Activated T-cell treated with anti-CD3 and anti-CD28 coated beads for 48 hours (primary cell): Measurements from ENCODE around the gene ELAVL3.
A peak's percentile ranks its signal among the peaks of the same experiment; 100 is the strongest.
"Not testable (repeated sequence)": the region's sequence is repeated elsewhere in the genome, so short reads cannot be mapped to it uniquely, and the experiment has no call there.

Source experiments
- DNase-seq: peaks from one replicate; pipeline ENCODE4 v3.0.0-alpha.2; 2020; ENCODE audit warnings: low read depth

Gene ELAVL3

DNA sequence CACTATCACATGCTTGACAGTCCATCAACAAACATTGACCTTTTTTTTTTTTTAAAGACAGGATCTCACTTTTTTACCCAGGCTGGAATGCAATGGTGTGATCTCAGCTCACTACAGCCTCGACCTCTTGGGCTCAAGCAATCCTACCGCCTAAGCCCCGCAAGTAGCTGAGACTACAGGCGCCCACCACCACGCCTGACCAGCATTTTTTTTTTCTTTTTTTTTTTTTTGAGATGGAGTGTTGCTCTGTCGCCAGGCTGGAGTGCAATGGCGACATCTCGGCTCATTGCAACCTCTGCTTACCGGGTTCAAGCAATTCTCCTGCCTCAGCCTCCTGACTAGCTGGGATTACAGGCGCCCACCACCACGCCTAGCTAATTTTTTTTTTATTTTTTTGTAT, 21.9 kb downstream of the ELAVL3 start:
- not testable (repeated sequence) for DNase-seq

DNA sequence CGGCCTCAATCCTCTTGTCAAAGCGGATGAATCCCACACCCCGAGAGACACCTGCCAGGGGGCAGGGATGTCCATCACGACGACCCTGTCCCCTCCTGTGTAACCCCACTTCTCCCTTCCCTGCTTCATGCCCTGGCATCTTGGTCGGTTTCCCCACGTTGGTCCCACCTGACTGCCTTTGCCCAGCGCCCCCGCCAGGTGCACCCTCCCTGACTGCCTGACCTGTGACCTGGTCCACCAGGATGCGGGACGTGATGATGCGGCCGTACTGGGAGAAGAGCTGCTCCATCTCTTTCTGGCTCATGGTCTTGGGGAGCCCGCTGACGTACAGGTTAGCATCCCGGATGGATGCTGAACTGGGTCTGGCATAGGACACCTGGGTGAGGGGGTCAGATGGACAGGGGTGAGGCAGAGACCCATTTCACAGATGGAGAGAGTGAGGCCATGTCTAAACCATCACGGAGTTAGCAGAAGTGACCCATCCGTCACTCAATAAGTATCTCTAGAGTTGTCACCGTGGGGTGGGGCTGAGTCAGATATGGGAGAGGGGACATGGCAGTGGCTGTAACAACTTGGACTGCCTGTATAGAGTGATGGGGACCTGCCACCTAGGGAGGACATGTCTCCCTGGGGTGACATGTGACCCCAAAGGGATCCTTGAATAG, 22.5 kb downstream of the ELAVL3 start:
- no peak for DNase-seq

DNA sequence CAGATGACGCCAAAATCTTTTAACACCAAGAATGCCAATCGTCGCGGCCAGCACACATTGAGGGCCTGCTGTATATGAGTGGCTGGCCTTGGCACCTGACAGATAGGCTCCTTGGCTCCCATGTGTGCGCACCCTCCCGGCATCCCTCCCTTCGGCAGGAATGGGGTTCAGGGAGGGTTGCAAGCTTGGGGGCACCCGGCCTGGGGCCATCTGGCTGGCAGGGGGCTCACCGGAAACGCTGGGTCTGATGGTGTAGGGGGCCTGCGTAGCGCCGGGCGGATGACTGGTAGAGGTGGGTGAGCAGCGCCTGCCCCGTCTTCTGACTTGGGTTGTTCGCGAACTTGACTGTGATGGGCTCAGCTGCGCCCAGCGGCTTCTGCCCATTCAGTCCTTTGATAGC, 23.0 kb downstream of the ELAVL3 start:
- DNase-seq: no peak

DNA sequence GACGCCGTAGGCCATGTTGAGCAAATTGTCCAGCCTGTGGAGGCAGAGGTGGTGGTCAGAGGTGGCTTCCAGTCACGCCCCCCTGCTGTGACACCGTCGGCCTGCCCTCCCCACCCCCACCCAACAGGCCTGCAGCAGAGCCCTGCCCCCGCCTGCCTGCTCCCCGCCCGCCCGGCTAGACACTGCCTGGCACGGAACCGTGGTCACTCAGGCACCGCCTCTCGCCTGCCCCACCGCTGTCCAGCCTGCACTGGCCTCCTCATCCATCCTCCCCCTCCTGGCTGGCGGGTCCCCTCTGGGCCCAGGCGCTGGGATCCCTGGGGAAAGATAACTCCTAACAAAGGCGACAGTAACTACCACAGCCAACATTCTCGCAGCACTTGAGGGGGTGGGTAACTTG, 23.7 kb downstream of the ELAVL3 start:
- no peak for DNase-seq

DNA sequence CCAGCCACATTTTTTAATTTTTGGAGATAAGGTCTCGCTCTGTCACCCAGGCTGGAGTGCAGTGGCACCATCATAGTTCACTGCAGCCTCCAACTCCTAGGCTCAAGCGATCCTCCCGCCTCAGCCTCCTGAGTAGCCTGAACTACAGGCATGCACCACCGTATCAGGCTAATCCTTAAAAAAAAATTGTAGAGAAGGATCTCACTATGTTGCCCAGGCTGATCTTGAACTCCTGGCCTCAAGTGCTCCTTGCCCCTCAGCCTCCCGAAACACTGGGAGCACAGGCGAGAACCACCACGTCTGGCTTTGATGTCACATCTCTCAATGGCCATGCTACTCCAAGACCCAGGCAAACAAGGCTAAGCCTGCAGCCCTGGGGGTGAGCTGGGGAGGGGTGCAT, 24.2 kb downstream of the ELAVL3 start:
- DNase-seq: no peak

DNA sequence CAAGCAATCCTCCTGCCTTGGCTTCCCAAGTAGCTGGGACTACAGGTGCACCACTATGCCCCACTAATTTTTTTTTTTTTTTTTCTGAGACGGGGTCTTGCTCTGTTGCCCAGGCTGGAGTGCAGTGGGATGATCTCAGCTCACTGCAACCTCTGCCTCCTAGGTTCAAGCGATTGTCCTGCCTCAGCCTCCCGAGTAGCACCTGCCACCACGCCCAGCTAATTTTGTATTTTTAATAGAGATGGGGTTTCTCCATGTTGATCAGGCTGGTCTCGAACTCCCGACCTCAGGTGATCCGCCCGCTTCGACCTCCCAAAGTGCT, 25.7 kb downstream of the ELAVL3 start:
- not testable (repeated sequence) for DNase-seq

DNA sequence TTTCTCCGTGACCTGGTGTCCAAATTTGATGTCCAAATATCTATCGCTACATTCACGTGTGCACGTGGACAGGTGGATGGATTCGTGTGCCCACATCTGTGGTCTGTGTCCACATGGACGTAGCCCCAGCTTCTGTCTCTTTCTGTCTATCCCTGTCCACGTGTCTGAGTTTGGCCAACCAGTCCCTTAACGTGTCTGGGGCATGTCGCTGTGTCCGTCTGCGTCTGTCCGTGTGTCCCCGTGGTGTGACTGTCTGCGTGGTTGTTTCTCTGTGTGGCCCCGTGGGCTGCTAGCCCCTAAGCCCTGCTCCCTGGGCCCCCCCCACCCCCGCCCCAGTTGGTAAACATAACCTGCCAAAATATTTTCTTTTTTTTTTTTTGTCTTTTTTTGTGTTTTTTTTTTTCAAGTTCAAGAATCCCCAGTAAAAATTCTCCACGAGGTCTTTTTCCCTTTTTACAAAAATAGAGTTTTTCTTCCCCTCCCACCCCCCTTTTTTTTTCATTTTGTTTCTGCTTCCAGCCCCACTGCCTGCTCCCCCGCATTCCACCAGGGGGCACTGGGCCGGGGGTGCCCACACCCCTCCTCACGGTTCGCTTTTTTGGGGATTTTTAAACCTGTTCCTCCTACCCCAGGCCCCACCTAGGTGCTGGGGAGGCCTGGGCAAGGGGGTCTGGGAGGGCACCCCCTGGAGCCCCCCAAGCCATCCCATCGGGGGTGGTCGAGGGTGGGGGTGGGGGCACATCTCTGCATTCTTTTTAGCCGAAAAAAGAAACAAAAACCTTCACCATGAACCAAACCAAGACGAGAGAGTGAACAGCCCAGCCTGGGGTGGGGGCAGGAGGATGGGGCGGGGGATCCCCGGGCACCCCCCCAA, 27.1 kb downstream of the ELAVL3 start:
- DNase-seq: peak; percentile 14

DNA sequence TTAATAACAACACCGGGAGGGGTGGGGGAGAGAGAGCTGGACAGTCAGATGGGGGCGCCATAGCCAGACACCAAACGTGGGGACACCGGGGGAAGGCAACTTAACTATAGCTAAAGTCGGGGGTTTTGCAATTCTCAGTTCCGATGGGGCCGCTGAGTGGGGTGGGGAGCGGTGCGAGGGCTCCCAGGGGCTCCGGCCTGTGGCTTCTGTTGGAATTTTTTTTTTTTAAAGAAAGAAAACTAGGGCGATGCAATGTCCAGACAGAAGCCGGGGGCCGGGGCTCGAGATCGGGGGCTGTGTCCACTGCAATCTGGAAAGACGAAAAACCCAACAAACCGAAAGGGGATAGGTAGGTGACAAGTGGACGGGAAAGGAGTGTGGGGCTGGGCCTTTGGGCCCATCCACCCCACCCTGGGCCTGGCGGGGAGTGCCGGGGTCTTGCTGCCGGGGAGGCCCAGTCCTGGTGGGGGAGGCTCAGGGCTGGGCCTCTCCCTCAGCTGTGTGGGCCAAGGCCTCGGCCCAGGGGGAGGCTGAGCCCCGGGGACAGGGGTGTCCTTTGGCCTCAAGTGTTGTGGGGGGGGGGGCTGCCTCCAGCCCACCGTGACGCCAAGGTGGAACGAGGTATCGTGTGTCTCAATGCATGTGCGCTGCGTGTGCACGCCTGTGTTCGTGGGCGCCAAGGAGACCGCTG, 28.1 kb downstream of the ELAVL3 start:
- DNase-seq: no peak

DNA sequence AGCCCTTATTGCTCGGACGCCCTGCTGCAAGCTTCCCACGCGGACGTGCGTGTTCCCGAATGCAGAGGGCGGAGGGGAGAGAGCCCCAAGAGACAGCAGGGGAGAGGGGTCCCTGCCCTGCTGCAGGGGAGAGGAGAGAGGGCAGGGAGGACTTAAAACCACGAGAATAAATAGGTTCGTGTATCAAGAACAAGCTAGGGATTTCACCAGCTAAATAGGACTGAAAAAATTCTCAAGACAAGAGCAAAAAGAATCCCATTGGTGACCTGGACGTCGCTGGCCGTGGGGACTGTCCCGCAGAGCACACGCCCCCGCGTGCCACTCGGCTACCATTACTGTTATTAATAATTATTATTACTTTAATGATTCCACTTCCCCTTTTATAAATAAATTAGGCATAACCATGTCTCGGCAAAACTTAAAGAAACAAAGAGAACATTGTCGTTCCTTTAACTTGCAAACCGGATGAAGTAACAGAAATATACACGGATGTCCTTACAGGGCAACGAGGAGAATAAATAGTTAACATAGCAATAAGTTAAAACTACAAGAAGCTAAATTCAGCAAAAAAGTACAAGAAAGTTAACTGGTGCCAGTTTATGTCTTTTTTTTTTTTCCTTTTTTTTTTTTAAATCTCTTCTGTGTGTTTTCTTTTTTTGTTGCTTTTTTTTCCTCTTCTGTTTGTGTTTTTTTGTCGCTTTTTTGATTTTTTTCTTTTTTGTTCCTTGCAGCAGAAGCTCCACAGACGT, 28.8 kb downstream of the ELAVL3 start:
- no peak for DNase-seq

DNA sequence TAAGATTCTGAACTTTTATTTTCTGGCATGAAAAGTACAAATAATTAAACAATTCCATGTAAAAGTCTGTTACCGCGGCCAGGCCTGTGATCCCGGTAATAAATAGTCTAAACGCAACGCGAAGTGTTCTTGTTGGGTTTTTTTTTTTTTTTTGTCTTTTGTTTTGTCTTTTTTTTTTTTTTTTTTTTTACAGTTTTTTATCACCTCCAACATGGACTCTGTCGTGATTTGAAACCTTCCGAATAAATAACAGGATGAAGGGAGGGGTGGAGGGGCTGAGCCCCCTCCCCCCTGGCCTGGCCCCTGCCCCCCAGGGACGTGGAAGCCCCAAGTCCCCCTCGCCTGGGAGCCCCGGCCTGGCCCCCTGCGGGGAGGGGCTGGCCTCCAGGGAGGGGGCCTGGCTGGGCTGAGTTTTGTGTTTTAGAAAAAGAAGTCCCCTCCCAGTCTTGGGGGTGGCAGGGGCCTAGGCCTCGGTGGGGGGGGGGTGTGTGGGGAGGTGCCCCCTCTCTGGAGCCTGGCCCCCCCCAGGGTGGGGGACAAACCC, 29.4 kb downstream of the ELAVL3 start:
- DNase-seq: no peak

DNA sequence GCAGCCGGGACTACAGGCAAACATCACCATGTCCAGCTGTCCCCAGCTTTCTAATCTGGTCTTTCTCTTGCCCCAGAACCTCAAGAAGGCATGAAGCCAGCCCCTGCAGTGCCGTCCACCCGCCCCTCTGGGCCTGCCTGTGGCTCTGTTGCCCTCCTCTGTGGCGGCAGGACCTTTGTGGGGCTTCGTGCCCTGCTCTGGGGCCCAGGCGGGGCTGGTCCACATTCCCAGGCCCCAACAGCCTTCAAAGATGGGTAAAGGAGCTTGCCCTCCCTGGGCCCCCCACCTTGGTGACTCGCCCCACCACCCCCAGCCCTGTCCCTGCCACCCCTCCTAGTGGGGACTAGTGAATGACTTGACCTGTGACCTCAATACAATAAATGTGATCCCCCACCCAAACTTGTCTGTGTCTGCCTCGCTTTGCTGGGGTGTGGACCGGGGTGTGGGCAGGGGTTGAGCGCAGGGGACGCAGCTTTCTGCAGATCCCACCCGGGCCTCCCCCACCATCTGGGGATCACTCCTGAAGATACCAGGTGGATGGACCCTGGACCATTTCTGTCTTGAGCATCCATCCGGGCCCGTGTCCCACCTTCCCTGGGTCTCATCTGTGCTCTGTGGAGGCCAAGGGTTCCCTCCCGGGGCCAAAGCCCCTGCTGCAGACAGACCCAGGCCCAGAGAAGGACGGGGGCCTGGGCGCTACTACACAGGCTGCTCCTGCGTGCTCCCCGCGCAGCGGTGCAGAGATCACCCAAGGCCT, 30.1 kb downstream of the ELAVL3 start:
- no peak for DNase-seq

DNA sequence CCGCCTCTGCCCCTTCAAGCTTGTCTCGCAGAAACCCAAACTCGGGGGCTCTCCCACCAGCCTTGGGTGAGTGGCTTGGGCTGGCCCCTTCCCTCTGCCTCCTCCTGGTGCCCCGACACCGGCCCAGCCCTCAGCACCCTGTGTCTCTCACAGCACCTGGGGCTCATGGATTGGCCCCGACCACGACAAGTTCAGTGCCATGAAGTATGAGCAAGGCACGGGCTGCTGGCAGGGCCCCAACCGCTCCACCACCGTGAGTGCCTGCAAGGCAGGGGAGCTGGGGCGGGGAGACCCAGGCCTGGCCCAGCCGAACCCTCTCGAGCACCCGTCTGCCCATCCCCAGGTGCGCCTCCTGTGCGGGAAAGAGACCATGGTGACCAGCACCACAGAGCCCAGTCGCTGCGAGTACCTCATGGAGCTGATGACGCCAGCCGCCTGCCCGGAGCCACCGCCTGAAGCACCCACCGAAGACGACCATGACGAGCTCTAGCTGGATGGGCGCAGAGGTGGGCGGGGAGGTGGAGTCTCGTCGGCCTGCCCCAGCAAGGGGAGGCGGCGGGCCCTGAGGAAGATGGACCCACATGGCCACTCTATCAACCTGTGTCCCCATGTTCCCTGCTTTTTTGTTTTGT, 31.8 kb downstream of the ELAVL3 start:
- DNase-seq: no peak

DNA sequence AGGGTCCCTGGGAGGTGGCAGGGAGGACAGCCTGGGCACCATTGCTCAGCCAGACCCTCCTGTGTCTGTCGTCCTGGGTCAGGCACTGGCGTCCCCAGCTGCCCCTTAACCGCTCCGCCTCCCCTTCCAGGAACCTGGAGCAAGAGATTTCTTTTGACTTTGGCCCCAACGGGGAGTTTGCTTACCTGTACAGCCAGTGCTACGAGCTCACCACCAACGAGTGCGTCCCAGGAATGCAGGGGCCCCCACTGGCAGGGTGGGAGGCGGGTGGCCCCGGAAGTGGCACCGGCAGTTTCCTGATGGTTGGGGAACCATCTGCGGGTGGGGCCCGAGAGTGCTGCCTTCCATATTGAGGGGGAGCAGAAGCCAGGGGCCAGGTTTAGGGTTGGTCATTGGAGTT, 32.4 kb downstream of the ELAVL3 start:
- no peak for DNase-seq

DNA sequence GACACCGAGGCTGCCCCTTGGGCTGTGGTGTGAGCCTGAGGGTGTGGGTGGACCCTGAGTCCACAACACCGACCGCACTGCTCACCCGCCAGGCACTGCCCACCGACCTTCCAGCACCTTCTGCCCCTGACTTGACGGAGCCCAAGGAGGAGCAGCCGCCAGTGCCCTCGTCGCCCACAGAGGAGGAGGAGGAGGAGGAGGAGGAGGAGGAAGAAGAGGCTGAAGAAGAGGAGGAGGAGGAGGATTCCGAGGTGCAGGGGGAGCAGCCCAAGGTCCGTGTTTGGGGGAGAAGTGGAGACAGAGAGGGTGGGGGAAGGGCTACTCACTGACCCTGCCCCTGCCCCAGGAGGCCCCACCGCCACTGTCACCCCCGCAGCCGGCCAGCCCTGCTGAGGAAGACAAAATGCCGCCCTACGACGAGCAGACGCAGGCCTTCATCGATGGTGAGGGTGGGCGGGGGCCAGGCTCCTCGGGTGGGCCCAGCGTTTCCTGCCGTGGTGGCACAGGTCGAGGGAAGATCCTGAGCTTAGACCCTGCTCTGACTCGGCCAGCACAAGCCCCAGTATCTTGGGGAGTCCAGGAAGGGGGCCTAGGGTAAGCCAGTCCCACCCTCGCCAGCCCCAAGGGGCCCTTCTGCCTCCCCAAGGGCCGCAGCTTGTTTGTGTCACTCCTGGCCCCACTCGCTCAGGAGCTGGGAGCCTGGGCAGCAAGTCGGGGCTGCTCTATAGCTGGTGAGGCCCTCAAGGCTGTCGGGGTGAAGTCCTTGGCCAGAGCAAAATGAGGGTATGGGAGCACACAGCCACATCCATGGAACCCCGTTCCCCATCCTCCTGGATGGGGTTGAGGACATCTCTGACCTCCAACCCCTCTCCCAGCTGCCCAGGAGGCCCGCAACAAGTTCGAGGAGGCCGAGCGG, 33.2 kb downstream of the ELAVL3 start:
- DNase-seq: no peak

DNA sequence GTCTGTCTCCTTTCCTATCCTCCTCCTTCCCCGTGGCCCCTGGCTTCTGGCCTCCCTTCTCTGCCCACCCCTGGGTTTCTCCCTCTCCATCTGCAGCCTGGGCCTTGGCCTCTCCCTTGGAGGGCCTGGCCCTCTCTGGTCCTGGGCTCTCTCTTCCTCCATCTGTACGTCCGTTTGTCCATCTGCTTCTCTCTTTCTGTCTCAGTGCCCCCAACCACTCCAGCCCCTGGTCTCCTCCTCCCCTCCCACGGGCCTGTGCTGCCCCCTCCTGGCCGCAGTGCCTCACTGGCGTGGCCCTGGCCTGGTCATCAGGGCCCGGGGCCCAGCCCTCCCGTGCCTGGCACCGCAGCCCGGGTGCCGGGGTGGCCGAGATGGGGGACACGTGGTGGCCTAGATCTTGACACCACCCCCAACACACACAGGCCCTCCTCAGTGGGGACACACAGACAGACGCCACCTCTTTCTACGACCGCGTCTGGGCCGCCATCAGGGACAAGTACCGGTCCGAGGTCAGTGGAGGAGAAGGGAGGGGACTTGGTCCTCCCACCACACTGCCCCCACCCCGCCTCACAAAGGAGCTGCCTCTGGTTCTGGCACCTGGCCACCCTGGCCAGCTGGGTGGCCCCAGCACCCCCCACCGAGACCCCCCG, 34.1 kb downstream of the ELAVL3 start:
- DNase-seq: peak; percentile 30

DNA sequence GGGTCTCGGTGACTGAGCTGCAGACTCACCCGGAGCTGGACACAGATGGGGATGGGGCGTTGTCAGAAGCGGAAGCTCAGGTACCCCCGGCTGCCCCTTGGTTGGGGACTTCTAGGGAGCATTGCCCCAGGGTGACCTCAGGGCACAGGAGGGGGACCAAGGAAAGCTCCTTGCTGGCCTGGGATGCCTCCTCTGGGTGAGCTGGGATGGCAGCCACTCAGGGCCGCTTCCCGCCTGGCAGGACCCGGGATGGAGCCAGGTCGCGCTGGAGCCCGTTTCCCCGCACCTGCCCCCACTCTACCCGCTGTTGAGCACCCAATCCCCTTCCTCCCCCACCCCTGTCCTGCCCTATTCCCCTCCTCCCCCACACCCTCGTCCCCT, 34.6 kb downstream of the ELAVL3 start:
- no peak for DNase-seq

DNA sequence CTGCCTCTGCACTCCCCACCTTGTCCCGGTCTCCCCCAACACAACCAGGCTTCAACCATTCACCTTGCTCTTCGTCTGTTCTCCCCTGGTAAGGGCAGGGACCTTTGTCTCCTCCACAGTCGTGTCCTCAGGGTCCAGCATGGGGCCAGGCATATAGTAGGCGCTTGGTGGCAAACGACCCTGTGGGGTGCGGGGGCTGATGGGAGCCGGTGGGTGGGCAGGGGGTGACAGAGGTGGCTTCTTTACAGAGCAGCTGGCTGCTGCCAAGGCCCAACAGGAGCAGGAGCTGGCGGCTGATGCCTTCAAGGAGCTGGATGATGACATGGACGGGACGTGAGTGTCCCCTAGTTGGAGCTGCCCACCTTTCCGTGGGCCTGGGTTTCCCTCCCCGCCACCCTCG, 35.7 kb downstream of the ELAVL3 start:
- DNase-seq: no peak

DNA sequence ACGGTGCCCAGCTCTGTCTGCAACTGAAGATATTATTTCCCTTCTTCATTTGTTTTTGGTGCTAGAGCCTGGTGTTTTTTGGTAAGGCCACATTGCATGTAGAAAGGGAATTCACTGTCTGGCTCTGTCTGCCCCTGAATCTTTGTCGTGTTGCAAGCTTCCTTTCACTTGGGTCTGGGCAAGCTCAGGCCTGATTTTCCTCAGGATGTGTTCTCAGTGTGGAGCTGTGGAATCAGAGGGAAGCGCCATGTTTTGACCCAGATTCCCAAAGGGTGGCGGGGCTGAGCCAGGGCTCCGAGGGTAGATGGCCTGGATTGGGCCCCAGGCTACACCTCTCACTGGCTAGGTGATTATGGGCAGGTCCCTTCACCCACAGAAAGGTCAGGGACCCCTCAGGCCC, 36.8 kb downstream of the ELAVL3 start:
- DNase-seq: no peak

DNA sequence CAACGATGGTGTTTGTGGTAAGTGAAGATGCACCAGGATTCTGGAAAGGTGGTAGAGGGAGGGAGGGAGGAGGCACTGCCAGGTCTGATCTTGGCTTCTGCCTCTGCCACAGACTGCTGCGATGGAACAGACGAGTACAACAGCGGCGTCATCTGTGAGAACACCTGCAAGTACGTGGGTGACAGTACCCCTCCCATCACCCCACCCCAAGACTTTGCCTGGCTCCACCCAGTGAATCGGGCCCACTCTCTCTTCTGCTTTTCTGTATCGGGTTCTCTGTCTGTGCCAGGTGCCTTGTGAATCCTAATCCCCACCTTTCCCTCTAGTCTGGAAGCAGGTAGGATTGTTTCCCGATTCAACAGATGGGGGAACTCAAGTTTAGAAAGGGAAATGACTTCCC, 42.9 kb downstream of the ELAVL3 start:
- DNase-seq: no peak
